Mesodermal cell (in vitro differentiated cells): ENCODE measurements around the gene SORCS2.

Experiments
- H3K27ac ChIP-seq: 2 replicates; pipeline ENCODE4 v1.7.0; 2013; ENCODE audit warnings: mild to moderate bottlenecking, low read depth, low read length, moderate library complexity; ENCODE audit not compliant: severe bottlenecking
- H3K36me3 ChIP-seq: 2 replicates; pipeline ENCODE4 v1.7.1; 2013; ENCODE audit warnings: mild to moderate bottlenecking, low read length, moderate library complexity; ENCODE audit not compliant: control insufficient read depth, insufficient read depth
- H3K4me1 ChIP-seq: one replicate; pipeline ENCODE4 v1.7.1; 2013; ENCODE audit warnings: mild to moderate bottlenecking, low read length; ENCODE audit not compliant: insufficient read depth, control insufficient read depth, poor library complexity, severe bottlenecking
- H3K4me3 ChIP-seq: 2 replicates; pipeline ENCODE4 v1.7.0; 2013; ENCODE audit warnings: low read length, control low read depth, mild to moderate bottlenecking; ENCODE audit not compliant: insufficient read depth, poor library complexity, severe bottlenecking; ENCODE audit errors: extremely low read depth
- H3K9me3 ChIP-seq: 2 replicates; pipeline ENCODE4 v1.7.1; 2013; ENCODE audit warnings: mild to moderate bottlenecking, low read length, moderate library complexity; ENCODE audit not compliant: control insufficient read depth
- WGBS, 2 experiments: methylation state at CpG; one replicate each; pipeline ENCODE4 v1.1.5; 2013; ENCODE audit warnings: missing lambda C conversion rate in 2 of 2; ENCODE audit not compliant: insufficient coverage in 2 of 2; 5-methylcytosine and 5-hydroxymethylcytosine counted together

Gene SORCS2

DNA sequence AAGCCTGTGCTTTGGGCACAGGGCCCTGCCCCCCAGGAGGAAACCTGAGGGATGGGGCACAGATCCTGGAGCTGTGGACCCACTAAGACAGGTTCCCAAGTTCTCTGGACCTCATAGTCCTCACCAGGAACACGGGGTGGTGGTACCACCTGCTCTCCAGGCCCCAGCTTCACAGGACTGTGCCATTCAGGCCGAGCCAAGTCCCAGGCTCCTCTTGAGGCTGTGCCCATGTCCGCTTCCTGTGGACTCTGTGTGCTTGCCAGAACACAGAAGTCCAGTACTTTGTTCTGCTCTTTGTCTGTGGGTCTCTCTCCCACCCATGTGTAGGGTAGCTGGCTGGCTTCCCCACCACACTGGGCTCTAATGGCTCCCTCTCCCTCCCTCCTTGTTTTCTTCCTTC, 346.8 kb downstream of the SORCS2 start:
- H3K4me3 ChIP-seq, result no peak overlapping the region
- no peaks in the 10 kb centered on the region for H3K4me1 ChIP-seq
- WGBS, 2 experiments, result 68 to 73% methylated on average over 3 of the region's 3 CpGs
- H3K36me3 ChIP-seq, result no peaks in the 10 kb centered on the region
- no peaks in the 10 kb centered on the region for H3K9me3 ChIP-seq
- no peak overlapping the region for H3K27ac ChIP-seq

DNA sequence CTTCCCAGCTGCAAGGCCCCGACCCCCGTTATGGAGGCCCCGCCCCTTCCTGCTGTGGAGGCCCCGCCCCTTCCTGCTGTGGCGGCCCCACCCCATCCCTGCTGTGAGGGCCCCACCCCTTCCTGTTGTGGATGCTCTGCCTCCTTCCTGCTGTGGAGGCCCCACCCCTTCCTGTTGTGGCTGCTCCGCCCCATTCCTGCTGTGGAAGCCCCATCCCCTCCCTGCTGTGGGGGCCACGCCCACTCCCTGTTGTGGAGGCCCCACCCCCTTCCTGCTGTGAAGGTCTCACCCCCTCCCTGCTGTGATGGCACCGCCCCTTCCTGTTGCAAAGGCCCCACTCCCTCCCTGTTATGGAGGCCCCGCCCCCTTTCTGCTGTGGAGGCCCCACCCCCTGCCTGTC, 347.3 kb downstream of the SORCS2 start:
- H3K4me1 ChIP-seq, result no peaks in the 10 kb centered on the region
- no peaks in the 10 kb centered on the region for H3K36me3 ChIP-seq
- no peak overlapping the region for H3K27ac ChIP-seq
- H3K4me3 ChIP-seq, result no peak overlapping the region
- H3K9me3 ChIP-seq, result no peaks in the 10 kb centered on the region
- WGBS, 2 experiments, result 73 to 80% methylated on average over 3 to 4 of the region's 9 CpGs

DNA sequence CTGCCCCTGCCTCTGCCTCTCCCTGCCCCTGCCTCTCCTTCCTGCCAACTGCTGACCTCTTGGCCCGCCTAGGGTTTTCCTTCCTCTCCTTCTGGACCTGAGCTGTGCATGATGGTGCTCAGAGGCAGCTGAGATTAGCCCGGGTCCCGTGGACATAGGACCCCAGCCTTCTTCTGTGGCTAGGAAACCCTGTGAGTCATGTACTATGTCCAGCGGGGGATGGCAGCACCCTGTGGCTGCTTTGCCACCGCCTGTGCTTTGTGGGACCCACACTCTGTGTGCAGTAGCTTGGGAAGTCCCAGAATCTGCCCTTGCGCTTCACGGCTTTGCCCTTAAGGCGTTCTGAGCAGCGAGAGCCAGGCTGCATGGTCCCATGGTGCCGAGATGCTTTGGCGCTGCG, 347.9 kb downstream of the SORCS2 start:
- H3K4me1 ChIP-seq, result no peaks in the 10 kb centered on the region
- no peak overlapping the region for H3K27ac ChIP-seq
- 92% methylated on average over 8 to 10 of the region's 12 CpGs for WGBS, 2 experiments
- no peak overlapping the region for H3K4me3 ChIP-seq
- H3K36me3 ChIP-seq, result no peaks in the 10 kb centered on the region
- H3K9me3 ChIP-seq, result no peaks in the 10 kb centered on the region

DNA sequence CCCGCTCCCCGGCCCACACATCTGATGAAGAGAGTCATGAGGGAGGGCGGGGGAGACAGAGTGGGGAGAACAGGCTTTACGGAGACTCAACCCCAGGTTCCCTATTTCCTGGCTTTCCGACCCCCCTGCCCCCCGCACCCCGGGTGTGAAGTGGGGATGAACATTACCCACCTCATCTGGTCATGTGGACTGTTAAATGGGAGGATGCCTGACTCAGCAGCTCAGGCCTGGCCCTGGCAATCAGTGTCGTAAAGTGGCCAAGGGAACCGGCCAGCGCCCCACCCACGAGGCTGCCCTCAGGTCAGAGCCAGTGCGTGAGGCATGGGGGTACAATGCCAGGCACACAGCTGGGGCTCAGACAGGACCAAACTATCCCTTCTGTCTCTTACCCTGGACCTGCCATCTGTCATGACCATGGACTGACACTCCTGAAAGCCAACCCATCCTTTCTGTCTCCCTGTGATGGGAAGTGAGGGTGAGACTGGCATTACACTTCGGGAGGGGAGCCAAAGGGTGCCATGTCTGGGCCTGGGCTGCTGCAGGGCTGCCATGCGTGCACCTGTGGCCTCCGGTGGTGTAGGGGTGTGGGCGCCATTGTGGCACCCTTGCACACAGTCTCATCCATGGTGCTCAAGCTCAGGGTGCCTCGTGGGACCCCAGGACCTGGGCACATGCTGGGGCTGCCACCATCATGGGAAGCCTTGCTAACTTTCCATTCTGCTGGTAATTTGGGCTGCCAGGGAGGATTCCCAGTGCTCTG, 348.5 kb downstream of the SORCS2 start:
- Histone ChIP-seq H3K9me3 (no peaks in the 10 kb centered on the region), H3K27ac (no peak overlapping the region), H3K36me3 (no peaks in the 10 kb centered on the region), H3K4me1 (no peaks in the 10 kb centered on the region), H3K4me3 (no peak overlapping the region)
- WGBS, 2 experiments, result 97 to 98% methylated on average over 10 to 14 of the region's 17 CpGs

DNA sequence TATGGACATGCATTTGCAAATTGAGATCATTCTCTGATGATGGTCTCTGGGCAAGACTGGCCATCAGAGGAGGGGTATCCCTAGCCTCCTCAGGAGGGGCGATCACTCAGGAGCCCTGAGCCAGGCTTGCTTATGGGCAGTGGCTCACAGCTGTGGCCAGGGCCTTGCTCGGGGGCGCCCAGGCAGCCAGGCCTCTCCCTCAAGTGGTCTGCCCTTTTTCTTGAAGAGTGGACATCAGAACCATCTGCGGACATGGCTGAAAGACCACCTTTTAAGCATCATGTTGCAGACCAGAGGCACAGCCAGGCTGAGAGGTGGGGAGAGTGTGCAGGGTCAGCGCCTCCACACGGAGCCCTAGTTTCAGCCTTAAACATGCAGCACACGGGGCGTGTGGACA, 349.1 kb downstream of the SORCS2 start:
- Histone ChIP-seq H3K36me3 (no peaks in the 10 kb centered on the region), H3K4me1 (peaks cover under 1% of the 10 kb centered on the region), H3K4me3 (no peak overlapping the region), H3K9me3 (no peaks in the 10 kb centered on the region), H3K27ac (no peak overlapping the region)
- WGBS, 2 experiments, result 92 to 96% methylated on average over 8 of the region's 8 CpGs

DNA sequence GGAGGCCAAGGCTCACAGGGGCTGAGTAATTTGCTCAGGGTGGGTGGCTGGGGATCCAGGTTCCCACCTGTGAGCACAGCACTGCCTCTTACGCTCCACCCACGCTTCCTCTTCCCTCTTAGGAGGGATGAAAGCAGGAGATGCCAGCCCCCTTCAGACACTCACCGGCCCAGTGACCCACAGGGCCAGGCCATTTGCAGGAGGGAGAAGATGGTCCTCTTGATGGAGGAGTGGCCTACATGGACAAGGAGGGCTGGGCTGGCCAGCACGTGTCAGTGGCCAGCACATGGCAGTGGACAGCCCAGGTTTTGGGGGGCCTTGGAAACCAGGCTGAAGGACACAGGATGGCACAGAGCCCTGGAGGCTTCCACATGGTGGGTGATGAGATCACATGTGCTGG, 350.4 kb downstream of the SORCS2 start:
- Histone ChIP-seq H3K9me3 (no peaks in the 10 kb centered on the region), H3K4me3 (no peak overlapping the region), H3K27ac (no peak overlapping the region), H3K36me3 (no peaks in the 10 kb centered on the region), H3K4me1 (peaks cover 3% of the 10 kb centered on the region)
- 79 to 100% methylated on average over 2 to 3 of the region's 4 CpGs for WGBS, 2 experiments

DNA sequence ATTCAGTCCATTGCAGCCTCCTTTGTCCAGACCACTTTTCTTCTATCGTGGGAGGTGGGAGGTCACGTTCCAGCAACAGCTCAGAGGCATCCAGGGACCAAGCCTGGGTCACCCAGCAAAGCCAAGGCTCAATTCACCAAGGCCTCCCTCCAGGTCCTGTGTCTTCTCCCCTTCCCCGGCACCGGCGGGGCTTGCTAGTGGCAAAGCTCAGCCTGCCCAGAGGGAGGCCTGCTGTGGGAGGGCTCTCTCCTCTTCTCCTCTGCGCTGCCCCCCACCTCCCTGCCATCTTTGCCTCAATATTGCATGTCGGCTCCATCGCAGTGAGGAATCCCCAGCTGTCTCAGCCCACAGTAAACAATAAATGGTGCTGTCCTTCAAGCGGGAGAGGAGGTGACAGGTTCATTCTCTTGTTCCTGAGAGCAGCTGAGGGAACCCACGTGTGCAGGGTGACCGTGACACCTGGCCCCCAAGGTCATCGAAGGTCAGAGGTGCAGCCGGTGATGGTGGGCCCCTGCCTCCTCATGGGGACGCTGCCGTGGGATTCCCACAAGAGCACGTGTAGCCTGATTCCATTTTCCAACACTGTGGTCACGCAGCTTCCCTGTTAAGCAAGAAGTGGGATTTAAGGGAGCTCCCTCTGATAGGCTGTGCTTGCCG, 353.9 kb downstream of the SORCS2 start:
- 89 to 90% methylated on average over 9 to 14 of the region's 18 CpGs for WGBS, 2 experiments
- no peaks in the 10 kb centered on the region for H3K9me3 ChIP-seq
- H3K27ac ChIP-seq, result no peak overlapping the region
- H3K4me3 ChIP-seq, result no peak overlapping the region
- no peaks in the 10 kb centered on the region for H3K36me3 ChIP-seq
- H3K4me1 ChIP-seq, result peaks cover 3% of the 10 kb centered on the region

DNA sequence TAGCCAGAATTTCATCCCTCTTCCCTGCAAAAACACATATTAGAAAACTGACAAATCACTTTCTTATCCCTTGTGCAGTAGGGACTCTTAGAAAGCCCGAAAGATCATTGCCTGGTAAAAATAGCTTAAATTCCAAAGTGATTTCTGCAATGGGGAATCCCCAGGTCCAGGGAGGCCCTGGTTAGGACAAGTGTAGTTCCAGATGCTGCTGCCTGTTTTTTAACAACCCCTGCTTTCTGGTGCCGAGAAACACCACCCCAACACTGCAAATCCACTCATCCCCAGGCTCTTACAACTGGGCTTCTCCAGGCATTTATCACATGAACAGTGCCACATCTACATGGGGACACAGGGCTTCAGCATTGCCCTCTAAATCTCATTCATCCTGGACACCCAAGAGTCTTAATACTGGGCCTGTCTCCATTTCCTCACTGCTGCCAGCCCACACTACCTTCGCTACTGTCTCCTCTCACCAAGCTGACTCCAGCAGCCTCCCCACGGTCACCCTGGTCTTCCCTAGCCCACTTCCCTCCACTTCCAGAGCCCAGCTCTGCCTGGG, 354.6 kb downstream of the SORCS2 start:
- H3K27ac ChIP-seq, result no peak overlapping the region

DNA sequence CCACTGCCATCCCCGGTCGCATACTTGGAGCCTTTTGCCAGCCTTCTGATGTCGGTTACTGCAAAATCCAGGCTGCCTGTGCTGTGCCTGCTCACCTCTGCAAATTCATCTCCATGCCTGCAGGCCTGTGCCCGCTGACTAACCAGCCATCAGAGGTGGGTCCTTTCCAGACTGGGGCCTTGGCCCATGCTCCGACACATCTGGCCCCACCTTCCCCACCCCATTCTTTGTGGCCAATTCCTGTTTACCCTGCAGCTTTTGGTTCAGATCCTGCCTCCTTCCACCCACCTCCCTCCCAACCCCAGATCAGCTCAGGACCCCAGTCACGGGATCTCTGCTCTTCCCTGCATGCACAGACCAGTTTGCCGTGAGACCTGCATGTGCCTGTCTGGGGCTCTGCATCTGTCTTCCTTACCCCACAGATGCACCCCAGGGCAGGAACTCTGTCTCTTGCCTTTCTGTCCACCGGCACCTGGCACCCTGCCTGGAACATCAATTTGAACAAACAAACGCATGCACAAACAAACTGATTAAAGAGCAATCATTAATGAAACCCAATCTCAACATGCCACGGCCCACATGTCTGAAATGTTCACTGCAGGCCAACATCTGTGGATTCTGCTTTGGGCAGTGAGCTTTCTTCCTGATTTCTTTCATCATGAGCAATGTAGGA, 355.2 kb downstream of the SORCS2 start:
- Histone ChIP-seq H3K36me3 (no peaks in the 10 kb centered on the region), H3K4me3 (no peak overlapping the region), H3K4me1 (peaks cover 3% of the 10 kb centered on the region), H3K27ac (no peak overlapping the region), H3K9me3 (peaks cover 5% of the 10 kb centered on the region)
- WGBS, 2 experiments, result 80 to 95% methylated on average over 9 to 10 of the region's 10 CpGs

More for the DNA sequence above, 354.6 kb downstream of the SORCS2 start:
- 74 to 98% methylated on average over 3 to 4 of the region's 4 CpGs for WGBS, 2 experiments
- Histone ChIP-seq H3K4me1 (peaks cover 3% of the 10 kb centered on the region), H3K36me3 (no peaks in the 10 kb centered on the region), H3K4me3 (no peak overlapping the region), H3K9me3 (no peaks in the 10 kb centered on the region)

DNA sequence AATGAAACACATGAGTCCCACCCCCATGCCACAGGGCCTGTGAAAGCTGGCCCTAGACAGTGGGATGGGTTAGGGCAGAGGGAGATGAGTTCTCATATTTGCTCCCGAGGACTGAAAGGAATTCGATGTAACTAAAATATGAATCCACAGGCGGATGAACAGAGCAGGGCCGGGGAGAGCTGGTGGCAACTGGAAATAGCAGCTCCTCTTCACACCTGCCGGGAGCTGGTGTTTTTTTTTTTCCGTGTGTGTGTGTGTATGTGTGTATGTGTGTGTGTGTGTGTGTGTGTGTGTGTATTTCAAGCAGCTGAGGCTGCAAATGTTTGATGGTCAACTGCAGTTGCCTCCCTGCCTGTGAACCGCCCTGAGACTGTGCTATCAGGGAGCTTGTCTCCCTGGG, 357.5 kb downstream of the SORCS2 start:
- WGBS, 2 experiments, result 75 to 92% methylated on average over 2 to 6 of the region's 7 CpGs
- H3K9me3 ChIP-seq, result peaks cover 19% of the 10 kb centered on the region
- H3K4me1 ChIP-seq, result peaks cover 3% of the 10 kb centered on the region
- no peak overlapping the region for H3K27ac ChIP-seq
- H3K4me3 ChIP-seq, result no peak overlapping the region
- no peaks in the 10 kb centered on the region for H3K36me3 ChIP-seq
